Measurements from ENCODE around the gene BGLAP.
A peak's percentile ranks its signal among the peaks of the same experiment; 100 is the strongest.

Gene BGLAP

DNA sequence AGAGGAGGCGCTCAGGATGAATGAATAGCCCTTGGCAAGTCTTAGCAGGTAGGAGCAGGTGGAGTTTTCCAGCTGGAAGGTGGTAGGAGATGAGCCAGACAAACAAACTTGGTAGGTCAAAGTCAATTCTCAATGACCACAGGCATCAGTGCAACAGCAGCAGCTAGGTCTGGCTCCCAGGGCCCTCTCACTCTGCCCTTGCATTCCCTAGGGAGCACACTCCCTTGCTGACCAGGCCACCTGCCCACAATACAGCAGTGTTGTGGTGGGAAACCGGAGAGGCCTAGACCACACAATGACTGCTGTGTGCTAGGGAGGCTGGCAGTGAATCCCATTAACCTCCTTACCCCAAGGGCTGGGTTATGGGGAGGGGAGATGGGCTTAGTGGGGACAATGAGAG is 18.9 kb downstream of the BGLAP start:
- no peak for DNase-seq

DNA sequence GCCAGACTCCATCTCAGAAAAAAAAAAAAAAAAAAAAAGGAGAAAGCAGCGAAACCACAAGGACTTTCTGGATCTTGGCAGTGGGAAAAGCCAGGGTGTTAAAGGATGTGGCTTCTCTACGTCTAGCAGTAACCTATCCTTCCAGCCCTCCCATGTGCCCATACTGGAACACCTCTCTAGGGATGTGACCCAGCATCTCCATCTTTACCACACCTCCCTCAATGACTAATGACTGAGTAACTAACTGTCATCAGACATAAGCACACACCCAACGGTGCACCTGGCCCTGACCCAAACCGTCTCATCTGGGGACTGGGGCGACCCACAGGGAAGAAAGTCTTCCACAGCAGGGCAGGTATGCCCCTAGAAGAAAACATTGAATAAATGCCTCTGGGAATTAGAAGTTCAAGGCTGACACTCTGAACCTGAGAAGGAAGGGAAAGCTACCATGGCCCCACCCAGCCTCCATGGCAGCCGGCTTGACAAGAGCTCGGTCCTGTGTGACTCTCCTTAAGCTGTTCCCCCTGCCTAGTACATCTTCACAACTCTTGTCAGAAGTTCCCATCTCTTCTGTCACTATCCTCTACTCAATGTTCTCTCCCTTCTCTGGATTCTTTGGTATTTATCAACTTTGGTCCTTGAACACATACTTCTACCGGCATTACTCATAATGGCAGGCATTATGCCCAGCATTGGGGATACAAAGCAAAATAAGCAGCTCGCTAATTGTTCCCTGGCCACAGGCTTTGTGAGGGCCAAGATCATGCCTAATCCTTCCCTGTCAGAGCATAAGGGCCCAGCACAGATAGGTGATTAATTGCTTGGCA is 20.7 kb downstream of the BGLAP start:
- no peak for DNase-seq

DNA sequence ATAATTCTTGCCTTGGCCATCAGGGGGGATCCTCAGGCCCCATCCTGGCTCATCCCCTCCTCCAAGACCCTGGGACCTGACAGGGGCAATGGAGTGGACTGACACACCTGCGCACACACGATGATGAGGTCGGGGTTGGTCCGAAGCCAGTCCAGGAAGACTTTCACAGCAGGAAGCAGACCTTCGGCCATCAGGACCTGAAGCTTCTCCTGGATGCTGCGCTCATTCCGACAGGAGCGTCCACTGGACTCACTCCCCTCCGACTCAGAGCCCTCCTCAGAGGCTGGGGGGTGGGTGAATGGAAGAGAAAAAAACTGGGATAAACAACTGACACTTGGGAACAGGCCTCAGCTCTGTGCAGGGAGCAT is 21.3 kb downstream of the BGLAP start:
- no peak for DNase-seq

DNA sequence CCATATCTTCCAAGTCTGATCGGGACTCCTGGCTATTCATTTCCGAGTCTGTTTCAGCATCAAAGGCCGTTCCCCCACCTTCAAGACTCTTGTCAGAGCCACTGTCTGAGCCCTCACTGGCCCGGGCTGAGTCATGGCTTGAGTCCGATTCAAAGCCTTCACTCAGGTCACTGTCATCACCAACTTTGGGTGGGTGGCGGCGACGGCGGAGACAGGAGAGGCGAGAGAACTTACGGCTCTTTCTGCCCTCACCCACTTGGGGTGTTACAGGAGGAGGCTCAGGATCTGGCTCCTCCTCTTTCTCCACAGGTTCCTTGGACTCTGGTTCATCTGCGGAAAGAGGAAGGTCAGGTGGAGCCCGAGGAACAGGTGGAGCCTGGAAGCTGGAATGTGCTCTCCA is 24.1 kb downstream of the BGLAP start:
- no peak for DNase-seq

DNA sequence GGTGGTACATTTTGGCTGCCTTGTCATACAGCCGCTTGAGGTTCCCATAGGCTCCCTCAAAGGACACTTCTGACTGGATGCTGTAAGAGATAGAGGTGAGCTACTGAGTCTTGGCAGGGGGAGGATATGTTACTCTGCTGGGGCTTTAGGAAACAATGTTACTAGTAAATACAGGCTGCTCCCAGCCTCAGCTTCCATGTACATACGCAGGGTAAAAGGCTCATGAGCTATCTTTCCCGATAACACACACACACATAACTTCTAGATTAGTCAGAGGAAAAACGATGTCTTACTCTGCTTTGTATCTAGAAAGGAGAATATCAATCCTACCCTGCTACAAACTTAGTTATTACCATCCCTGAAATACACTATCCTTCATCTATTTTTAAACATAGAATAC is 26.4 kb downstream of the BGLAP start:
- no peak for DNase-seq

DNA sequence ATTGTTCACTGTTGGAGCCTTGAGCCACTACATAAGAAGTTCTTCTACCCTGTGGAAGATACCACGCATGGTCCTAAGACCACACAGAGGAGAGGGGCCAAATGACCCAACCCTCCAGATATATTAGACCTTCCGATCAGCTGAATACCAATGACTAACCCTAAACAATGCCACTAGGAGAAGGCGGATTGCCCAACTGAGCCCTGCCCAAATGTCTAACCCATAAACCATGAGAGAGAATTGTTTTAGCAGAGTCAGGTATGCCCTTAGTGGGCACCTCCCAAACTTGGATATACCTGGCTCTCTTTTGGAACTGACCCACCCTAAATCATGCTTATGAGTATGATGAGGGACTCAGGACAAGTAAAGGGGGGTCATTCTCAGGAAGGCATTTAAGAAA is 28.3 kb downstream of the BGLAP start:
- DNase-seq, result no peak

DNA sequence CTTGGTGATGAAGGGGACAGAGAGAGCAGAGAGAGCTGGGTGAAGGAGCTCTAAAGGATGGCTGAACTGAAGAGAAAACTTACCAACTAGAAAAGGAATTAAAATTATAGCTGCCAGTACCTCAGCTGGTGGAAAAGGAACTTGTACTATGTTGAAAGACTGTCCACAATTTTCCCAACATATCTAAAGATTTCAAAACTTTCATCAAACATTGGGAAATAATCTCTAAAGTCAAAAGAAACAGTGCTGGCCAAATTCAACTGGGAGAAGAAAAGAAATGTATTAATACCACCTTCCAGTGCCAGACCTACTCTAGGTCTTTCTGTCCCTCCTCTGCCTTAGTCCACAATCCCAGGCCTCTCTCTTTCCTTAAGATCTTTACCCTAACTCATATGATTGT is 34.5 kb downstream of the BGLAP start:
- no peak for DNase-seq

DNA sequence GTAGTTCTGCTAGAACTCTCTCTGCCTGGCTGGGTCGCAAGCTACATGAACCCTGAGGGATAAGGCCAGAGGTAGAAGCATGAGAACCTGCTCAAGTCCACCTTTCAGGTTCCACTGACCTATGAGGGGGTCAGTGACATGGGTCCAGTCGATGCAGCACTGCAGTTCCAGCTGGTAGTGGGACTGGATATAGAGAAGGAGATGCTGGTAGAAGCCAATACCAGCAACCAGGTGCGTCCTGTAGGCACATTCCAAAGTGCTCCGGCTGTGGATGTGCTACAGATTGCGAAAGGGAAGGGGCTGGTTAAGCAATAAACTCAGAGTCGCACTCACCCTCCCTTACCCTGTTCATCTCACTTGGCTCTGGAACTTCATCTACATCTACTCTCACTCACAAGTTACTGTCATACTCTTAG is 35.0 kb downstream of the BGLAP start:
- DNase-seq, result no peak

DNA sequence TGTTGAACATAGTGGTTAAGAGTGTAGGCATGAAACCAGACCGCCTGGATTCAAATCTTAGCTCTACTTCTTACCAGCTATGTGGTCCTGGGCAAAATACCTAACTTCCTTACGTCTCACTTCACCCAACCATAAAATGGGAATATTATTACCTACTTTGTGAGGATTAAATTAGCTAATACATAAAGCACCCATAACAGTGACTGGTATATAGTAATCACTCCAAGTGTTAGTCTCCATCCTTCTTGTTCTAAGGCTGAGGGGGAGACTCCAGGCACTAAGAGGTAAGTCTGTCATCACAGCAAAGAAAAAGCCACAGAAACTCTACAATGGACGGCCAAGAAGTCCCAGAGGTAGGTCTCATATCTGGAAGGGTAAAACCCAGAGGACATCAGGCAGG is 37.9 kb downstream of the BGLAP start:
- DNase-seq, result no peak

DNA sequence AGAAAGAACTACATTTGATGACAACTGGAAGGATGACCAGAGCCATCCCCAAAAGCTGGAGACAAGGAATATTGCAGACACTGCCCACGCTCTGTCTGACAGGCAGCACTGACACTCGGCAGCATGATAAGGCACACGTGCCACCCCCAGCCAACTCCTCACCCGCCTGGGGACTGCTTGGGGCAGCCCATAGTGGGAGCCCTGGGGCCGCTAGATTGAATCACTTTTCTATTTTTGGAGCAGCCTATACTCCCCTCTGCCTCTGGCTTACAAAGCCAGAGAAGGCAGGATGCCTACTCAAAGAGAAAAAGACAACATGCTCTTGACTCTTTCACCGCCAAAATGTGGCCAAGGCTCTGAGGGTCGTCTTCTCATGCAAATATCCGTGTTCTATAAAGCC is 39.3 kb downstream of the BGLAP start:
- peak; percentile 85 for DNase-seq

DNA sequence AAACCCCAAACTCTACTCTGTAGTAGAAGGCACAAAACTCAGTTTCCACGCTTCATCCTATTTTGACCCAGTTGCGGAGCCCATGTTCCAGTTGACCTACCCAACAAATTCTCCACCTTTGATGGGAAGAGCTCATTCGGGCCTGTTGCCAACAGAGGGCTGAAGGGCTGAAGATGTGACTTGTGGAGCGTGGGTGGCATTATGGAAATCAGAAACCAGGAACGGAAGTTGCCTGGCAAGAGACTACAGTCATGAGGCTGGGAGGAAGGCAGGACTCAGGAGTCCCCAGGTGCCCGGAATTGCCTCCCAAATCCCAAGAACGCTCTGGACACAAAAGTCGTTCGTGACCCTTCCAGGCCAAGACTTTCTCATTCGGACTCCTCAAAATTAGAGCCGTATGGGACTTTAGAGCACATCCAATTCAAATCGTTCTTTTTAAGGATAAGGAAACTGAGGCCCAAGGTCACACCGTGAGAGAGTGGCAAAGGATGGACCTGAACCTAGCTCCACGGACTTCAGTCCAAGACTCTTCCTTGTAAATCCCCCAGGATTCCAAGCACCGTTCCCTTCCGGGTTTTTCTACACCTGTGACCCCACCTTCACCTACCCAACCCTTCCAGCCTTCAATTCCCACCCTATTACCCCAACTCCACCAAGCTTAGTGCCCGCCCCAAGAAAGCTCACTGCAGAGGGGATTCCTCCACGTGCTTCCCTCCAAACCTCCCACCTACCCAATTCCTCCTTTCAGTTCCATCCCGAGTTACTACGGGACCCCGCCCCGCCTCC is 39.9 kb downstream of the BGLAP start:
- peak; percentile 55 for DNase-seq

DNA sequence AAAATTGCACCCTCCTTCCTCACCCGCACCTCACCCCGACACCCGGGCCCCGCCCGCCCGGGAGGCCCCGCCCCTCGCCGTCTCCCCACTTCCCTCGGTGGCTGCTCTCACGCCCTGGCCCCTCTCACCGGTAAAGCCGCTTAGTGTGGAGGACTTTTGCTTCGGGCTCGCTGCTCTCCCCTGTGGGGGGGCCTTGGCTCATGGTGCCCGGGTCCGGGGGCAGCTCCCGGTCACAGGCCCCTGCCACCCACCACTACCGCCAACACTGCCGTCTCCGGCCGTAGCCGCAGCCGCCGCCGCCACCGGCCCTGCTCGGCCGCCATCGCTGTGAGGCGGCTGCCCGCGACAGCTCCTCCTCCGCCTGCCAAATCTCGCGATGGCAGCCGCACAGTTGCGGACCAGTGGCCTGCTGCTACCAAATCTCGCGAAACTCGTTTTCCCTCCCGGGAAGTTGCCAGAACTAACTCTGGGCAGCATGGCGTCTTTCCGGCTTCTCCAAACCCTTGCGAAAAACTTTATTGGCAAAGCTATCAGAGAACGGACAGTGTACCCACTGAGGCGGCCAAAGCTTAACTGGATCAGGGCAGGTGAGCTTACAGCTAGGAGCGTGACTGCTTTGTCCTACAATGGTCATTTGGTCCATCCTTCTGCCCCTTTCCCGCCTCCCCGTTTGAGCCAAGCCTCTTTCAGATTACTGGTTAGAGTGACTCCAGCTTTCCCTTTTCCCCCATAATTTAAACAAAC is 40.7 kb downstream of the BGLAP start, which contains the start of gene SMG5:
Gene SMG5 (minus strand): TSS at position 347 of the 744 bp plus-strand sequence. CDS start 145 bp downstream, at position 202.
- peak; percentile 100 for DNase-seq

DNA sequence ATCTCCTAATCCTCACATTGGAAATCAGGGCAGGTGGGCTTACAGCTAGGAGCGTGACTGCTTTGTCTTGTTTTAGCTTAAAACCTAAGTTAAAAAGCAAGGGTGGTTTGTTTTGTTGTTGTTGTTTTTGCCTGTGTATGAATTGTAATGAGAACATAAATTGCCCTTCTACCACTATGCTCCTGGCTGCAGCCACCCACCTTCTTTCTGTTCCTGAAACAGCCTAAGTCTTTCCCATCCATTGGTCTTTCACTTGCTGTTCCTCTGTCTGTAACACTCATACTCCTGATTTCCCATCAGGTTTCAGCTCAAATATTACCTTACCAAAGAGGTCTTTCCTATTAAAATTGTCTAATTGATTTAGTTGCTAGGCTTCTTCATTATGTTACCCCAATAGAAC is 41.5 kb downstream of the BGLAP start:
- DNase-seq, result no peak

DNA sequence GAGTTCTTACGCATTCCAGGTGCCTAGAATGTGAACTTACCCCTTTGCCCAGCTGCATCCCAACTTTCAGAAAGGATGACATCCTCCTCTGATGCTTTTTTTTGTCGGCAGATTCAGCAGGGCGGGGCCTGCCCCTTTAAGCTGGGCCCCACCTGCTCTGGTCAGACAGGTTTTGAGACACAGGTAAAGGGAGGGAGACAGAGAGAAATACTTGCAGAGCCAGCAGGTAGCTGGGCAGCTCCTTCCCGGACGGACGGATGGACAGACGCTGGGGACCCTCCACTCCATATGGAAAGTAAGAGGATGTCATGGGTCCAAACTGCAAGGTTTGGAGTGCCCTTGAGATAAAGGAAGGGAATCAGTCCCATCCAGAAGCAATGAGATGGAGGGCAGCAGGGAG is 42.1 kb downstream of the BGLAP start, which contains the start of gene TMEM79:
Gene TMEM79 (plus strand): TSS at position 214 of the 400 bp plus-strand sequence. CDS start 902 bp downstream, outside the sequence.
- DNase-seq, result no peak

DNA sequence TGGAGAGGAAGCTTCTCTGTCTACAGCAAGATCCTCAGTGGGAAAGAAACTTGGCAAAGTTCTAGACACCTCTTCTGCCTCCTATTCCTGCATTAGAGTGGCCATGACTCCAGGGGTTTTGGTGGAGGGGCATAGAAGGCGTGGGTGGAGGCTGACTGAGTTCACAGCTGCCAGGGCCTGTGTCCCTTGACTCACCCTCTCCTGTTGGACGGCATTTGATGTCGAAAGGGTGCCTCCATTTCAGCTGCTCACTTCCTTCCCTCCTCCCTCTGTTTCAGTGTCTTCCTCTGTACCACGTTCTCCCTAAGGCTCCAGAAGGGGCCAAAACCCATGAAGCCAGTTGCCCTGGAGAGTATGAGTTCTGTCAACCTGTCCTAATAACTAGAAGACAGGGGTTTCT is 42.8 kb downstream of the BGLAP start:
- no peak for DNase-seq

DNA sequence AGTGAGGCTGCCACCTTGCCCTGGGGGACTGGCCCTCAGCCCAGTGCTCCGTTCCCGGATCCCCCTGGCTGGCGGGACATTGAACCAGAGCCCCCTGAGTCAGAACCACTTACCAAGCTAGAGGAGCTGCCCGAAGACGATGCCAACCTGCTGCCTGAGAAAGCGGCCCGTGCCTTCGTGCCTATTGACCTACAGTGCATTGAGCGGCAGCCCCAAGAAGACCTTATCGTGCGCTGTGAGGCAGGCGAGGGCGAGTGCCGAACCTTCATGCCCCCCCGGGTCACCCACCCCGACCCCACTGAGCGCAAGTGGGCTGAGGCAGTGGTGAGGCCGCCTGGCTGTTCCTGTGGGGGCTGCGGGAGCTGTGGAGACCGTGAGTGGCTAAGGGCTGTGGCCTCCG is 43.5 kb downstream of the BGLAP start:
- DNase-seq, result no peak

DNA sequence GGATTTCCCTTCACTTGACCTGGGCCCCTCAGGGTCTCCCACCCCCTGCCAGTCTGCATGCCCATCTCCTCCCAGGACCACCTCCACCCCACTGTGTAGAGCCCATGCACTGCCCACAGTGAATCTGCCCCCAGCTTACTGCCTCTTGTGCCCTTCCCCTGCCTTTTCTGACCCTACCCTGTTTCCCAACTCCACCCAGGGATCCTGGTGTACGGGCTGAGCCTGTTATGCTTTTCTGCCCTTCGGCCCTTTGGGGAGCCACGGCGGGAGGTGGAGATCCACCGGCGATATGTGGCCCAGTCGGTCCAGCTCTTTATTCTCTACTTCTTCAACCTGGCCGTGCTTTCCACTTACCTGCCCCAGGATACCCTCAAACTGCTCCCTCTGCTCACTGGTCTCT is 44.1 kb downstream of the BGLAP start:
- DNase-seq, result no peak

DNA sequence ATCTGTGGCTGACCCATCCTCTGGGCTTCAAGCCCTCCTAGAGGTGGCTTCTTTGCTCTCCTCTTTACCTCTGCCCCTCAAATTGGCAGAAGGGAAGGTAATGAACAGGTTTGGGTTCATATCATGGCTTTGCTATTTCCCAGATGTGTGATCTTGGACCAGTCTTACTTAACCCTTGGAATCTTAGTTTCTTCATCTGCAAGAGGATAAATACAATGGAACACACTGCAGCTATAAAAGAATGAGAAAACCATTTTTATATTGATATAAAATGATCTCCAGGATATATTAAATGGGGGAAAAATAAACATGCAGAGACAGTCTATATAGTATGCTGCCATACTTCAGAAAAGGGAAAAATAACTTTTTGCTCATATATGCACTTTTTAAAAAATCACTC is 47.9 kb downstream of the BGLAP start:
- no peak for DNase-seq

DNA sequence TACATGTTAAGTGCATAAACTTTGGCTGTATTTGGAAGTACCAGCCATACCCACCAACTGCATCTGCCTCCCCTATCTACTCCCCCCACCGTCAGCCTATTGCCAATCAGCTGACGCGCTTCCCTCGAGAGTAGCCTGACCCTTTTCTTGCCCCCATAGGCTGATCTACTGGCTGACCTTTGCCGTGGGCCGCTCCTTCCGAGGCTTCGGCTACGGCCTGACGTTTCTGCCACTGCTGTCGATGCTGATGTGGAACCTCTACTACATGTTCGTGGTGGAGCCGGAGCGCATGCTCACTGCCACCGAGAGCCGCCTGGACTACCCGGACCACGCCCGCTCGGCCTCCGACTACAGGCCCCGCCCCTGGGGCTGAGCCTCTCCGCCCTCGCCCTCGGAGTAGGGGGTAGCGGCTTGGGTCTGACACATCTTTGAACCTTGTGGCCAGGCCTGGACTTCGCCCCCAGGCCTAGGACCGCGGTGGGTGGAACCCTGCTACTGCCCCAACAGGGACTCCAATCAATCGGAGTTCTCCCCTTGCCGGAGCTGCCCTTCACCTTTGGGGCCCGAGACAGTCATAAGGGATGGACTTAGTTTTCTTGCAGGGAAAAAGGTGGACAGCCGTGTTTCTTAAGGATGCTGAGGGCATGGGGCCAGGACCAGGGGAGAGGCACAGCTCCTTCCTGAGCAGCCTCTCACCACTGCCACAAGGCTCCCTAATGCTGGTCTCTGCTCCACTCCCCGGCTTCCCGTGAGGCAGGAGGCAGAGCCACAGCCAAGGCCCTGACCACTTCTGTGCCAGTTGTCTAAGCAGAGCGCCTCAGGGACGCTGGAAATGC is 49.5 kb downstream of the BGLAP start:
- no peak for DNase-seq
